Subcutaneous abdominal adipose tissue (tissue), 5 donors: Measurements from ENCODE around the gene BID.

Source experiments
- H3K27ac ChIP-seq: one replicate; pipeline ENCODE4 v1.7.0; 2013; ENCODE audit warnings: low read depth, mild to moderate bottlenecking, inconsistent platforms, low read length, moderate library complexity
- H3K27me3 ChIP-seq, 5 donors: one replicate each; pipeline ENCODE4 v1.7.0; 2013; ENCODE audit warnings: low read length in 5 of 5, inconsistent platforms in 1 of 5; ENCODE audit not compliant: control insufficient read depth in 5 of 5, insufficient read depth in 4 of 5
- H3K36me3 ChIP-seq, 5 donors: one replicate each; pipeline ENCODE4 v1.7.0; 2013; ENCODE audit warnings: low read length in 5 of 5; ENCODE audit not compliant: control insufficient read depth in 5 of 5, insufficient read depth in 5 of 5
- H3K4me1 ChIP-seq, 5 donors: one replicate each; pipeline ENCODE4 v1.7.0; 2013; ENCODE audit warnings: low read length in 5 of 5, mild to moderate bottlenecking in 3 of 5, moderate library complexity in 1 of 5; ENCODE audit not compliant: control insufficient read depth in 5 of 5, insufficient read depth in 5 of 5
- H3K4me3 ChIP-seq, 5 donors: one replicate each; pipeline ENCODE4 v1.7.0; 2013; ENCODE audit warnings: low read length in 5 of 5, low read depth in 1 of 5
- H3K9ac ChIP-seq, 5 donors: one replicate each; pipeline ENCODE4 v1.7.0; 2013; ENCODE audit warnings: low read length in 5 of 5, mild to moderate bottlenecking in 4 of 5, moderate library complexity in 3 of 5
- H3K9me3 ChIP-seq, 5 donors: one replicate each; pipeline ENCODE4 v1.7.0; 2013; ENCODE audit warnings: low read length in 5 of 5; ENCODE audit not compliant: control insufficient read depth in 5 of 5
- donor health status: healthy.
- donor health status: healthy.
- donor health status: healthy.
- donor health status: healthy.
- donor health status: healthy.

The BID gene

DNA sequence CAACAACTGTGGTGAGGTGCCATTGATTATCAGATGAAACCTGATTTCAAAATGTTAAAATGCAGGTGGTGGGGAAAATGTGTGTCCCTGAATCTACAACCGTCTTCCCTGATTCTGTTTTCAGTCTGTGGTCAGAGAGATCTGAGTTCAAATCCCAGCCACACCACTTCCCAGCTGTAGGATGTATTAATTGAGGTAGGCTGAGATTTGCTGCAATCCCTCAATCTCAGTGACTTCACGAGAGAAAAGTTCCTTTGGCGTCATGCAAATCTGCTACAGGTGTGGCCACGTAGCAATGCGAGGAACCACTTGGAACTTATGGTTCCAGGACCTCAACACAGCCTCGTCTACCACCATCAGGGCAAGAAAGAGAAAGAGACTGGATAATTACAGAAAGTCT is 79.5 kb downstream of the BID start:
- Histone ChIP-seq H3K36me3 (peaks cover 11 to 20% (median 15%) of the 10 kb centered on the region in 5 donors), H3K9me3 (no peaks in the 10 kb centered on the region), H3K9ac (no peak overlapping the region), H3K27ac (no peak overlapping the region), H3K4me1 (no peaks in the 10 kb centered on the region), H3K4me3 (no peak overlapping the region), H3K27me3 (no peaks in the 10 kb centered on the region)

- no peak overlapping the region for H3K27ac ChIP-seq
- H3K4me1 ChIP-seq = no peaks in the 10 kb centered on the region
- H3K4me3 ChIP-seq = no peak overlapping the region
Observed at GRCh38 chr22:17694193-17694592, 80.1 kb downstream of the BID start.

GRCh38 chr22:17692841-17693240 is 81.4 kb downstream of the BID start:
- Histone ChIP-seq H3K9ac (no peak overlapping the region), H3K4me3 (no peak overlapping the region), H3K9me3 (no peaks in the 10 kb centered on the region), H3K27ac (no peak overlapping the region), H3K27me3 (no peaks in the 10 kb centered on the region), H3K36me3 (peaks cover 9 to 25% (median 23%) of the 10 kb centered on the region in 5 donors), H3K4me1 (no peaks in the 10 kb centered on the region)

More at GRCh38 chr22:17694193-17694592, 80.1 kb downstream of the BID start:
- H3K9ac ChIP-seq = no peak overlapping the region
- no peaks in the 10 kb centered on the region for H3K27me3 ChIP-seq
- H3K36me3 ChIP-seq = peaks cover 9 to 22% (median 19%) of the 10 kb centered on the region in 5 donors
- no peaks in the 10 kb centered on the region for H3K9me3 ChIP-seq

DNA sequence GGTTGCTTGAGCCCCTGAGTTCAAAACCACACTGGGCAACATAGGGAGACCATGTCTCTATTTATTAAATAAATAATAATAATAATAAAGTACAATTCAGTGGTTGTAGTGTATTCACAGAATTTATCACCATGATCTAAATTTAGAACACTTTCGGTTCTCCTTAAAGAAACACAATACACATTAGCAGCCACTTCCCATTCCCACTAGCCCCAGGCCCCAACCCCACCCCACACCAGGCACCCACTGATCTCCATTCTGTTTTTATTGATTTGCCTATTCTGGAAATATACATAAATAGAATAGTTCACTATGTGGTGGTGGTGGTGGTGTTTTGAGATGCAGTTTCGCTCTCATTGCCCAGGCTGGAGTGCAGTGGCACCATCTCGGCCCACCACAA is 90.0 kb downstream of the BID start:
- Histone ChIP-seq H3K9ac (no peak overlapping the region), H3K4me3 (no peak overlapping the region), H3K27ac (no peak overlapping the region), H3K4me1 (no peaks in the 10 kb centered on the region), H3K9me3 (no peaks in the 10 kb centered on the region), H3K36me3 (peaks cover 5 to 13% (median 9%) of the 10 kb centered on the region in 5 donors), H3K27me3 (no peaks in the 10 kb centered on the region)
